ENCODE data around the gene RASGRP2. TPM values are rescaled to one million over a fixed set of nuclear protein-coding genes. Genes with fewer than 3 reads are reported as not detected.

The RASGRP2 gene
- polyA plus RNA-seq, 3 donors = 4.1 to 6.7 (median 5.4) TPM

DNA sequence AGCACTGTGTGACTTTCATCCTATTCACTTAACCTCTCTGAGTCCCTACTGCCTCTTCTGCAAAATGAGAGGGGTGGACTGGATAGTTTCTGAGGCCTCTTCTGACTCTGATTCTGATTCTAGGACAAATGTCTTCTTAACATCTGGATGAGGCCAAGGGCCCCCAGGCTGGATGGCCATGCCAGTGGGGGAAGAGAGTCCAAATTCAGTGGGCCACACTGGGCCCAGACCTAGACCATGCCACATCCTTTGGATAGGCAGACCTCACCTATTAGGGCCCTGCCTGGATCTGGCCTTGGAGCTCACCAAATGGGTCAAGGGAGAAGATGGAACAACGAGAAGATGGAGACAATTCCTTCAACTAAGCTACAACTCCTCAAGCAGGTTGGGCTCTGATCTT is 45.5 kb downstream of the RASGRP2 start:
- DNase-seq = no peak

DNA sequence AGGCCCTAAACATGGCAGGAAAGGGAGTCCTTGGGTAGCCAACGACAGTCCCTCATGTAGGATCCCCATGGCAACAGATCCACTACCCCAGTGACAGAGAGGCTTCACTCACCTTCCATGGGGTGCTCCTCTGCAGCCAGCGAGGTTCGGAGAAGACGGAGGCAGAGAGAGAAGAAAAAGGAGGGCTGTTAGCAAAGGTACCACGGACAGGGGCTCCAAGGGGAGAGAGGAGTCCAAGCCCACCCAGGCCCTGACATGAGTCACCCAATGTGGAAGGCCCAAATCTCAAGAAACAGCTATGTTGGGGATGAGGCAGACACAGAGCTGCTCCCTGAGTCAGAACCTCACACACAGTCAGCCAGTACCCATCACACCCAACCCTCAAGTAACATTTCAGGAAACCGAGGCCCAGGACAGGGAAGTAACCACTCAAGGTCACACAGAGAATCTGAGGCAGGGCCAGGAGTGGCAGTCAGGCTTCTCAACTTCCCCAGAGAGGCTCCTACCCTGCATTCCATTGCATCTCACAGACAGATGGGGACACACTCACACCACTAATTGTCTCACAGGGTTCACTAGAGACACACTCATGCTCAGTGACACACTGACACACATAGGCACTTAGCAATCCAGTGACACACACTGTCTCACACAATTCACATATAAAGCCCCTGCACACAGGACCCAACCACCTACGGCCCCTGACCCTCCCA is 46.1 kb downstream of the RASGRP2 start:
- DNase-seq = no peak

DNA sequence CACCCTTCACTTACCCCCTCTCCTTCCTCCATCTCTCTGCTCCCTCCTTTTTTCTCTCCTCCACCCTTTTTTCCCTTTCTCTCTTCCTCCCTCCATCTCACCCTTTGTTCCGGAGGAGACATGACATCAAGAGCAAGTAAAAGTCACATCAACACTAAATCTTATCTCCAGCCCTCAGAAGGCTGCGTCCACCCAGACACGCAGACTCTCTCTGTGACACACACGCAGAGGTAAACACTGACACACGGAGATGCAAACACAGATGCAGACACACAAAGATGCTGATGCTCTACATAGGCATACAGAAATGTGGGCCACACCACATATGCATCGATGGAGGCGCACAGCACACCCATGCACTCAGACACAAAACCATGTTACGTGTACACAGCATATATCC is 47.9 kb downstream of the RASGRP2 start:
- no peak for DNase-seq

DNA sequence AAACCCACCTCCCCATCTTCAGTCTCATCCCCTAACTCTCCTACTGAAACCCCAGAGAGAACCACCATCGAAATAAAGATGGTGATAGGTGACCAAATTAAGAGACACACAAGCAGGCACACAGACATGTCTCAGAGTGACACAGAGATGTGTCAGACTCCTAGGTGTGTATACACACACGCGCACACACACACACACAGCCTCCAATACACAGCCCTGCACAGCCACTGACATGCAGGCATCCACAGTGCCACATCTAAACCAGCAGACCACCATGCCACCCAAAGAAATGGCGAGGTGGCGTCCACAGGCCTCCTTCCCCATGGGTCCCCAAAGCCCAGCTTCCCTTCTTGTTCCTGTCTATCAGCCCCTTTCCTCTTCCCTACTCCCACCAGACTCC is 48.4 kb downstream of the RASGRP2 start:
- no peak for DNase-seq

DNA sequence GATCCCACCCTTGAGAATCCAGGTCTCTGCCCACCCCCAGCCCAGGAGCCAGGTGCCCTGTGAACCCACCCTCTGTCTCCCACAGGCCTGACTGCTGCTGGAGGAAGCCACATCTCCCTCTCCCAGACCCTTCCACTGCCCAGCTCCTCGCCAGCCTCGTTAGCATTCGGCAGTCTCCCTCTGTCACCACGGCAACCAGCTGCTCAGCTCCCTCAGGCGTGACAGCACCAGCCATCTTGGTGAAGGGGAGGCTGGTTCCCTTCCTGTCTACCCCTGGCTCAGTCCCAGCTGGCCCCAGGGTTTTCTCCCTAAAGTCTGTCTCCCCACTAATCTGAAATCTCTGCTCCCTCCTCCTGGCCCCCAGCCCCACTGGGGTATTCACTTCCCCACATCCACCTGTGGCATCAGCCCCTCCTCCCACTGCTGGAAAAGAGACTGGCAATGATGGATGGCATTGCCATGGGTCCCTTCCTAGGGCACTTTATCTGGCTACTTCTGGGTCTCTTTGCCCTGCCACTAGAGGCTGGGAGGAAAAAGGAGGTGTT is 49.0 kb downstream of the RASGRP2 start:
- peak; percentile 77 for DNase-seq

DNA sequence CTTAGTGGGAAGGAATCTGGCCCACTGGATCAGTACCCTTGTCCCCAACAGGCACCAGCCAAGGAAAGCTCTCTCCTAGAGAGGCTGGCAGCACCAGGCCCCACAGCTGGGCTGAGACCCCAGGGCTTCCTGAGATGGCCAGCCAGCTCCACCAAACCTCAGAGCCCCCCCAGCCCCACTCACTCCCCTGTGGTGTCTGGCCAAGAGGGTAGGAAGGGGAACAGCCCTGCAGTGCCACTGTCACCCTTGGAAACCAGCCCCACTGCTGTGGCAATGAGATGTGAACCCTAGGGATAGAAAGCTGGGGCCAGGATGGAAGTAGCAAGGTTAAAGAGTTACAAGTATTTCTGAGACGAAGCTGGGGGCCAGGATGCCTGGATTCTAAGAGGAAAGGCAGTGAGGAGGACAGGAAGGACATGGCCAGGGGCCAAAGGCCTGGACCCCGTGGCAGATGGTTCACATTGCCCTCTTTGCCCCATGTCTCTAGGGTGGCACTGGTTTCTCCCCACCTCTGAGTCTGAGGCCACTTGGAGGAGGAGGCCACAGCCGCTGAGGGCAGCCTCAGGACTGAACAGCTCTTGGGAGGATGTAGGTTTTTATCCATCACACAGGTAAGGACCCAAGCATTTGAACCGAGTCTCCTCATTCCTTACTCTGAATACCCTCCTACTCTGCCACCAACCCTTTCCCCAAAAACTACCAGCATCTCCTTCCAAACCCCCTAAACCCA is 49.8 kb downstream of the RASGRP2 start:
- DNase-seq = no peak

DNA sequence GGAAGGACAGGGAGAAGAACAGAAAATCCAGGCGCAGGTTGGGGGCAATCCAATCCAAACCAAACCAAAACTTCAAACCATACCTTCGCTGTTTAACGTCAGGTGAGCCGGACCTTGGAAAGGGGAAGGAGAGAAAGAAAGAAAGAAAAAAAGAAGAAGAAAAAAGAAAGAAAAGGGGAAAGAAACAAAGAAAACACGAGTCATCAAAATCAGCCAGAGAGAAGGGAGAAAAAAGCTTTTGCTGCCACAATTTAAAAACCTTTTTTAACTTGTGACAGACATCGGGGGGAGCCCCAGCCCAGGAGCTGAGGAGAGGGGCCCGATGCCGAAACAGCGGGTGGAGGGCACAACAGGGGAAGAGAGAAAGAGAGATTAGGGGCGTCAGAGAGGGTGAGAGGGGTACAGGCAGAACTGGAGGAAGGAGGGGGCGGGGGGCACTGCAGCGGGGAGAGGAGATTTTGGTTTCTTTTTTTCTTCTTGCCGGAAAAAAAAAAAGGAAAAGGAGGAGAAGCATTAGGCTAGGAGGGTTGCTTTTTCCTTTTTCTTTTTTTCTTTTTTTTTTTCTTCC is 51.1 kb downstream of the RASGRP2 start:
- DNase-seq = no peak

DNA sequence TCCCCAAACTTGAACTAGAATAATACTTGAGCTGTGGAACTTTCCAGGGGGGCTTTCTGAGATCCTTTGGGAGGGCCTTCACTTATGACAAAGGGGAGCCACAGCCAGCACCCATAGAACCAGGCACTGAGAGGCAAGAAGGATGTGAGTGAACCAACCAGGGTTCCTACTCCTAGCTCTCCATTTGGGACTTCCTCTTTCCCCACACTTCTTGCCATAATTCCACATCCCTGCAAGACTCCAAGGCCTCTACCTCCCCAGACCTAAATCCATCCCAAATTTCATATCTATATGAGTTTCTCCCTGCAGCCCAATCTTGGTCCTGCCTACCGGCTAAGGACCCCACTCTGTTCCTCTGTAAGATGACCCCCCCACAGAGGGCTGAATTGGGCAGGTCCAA is 52.4 kb downstream of the RASGRP2 start:
- DNase-seq = no peak

DNA sequence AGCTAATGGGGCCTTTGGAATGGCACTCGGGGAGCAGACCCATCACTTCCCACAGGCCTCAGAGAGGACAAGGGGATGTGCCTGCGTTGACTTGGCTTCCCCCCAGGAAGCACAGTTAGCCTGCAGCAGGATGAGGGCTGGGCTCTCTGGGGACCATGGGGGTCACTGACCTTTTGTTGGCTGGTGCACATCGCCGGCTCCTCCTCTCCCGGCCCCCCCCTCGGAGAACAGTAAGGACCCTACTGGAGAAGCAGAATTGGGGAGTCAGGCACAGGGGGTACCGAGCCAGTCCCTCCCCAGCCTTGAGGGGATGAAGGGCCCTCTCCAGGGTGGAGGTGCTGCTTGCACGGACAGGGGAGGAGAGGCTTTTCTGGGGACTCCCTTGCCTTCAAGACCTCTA is 53.7 kb downstream of the RASGRP2 start:
- DNase-seq = no peak

DNA sequence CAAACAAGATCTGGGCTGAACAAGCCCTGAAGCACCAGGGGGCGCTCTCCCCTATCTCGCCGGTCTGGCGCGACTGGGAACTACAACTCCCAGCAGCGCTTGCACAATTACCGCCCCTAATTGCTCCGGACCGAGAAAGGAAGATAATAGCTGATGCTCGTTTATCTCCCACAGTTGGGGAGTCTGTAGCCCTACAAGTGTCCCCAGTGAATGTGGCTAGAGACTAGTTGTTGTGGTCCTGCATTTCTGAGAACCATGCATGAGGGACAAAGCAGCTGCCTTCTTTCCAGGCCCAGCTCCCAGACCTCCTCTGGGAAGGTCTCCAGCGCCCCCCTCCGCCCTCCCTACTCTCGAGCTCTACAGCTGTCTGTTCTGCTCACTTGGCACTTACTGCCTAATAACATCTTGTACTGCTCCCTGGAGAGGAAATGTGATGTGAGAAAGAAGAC is 55.4 kb downstream of the RASGRP2 start:
- peak; percentile 92 for DNase-seq

DNA sequence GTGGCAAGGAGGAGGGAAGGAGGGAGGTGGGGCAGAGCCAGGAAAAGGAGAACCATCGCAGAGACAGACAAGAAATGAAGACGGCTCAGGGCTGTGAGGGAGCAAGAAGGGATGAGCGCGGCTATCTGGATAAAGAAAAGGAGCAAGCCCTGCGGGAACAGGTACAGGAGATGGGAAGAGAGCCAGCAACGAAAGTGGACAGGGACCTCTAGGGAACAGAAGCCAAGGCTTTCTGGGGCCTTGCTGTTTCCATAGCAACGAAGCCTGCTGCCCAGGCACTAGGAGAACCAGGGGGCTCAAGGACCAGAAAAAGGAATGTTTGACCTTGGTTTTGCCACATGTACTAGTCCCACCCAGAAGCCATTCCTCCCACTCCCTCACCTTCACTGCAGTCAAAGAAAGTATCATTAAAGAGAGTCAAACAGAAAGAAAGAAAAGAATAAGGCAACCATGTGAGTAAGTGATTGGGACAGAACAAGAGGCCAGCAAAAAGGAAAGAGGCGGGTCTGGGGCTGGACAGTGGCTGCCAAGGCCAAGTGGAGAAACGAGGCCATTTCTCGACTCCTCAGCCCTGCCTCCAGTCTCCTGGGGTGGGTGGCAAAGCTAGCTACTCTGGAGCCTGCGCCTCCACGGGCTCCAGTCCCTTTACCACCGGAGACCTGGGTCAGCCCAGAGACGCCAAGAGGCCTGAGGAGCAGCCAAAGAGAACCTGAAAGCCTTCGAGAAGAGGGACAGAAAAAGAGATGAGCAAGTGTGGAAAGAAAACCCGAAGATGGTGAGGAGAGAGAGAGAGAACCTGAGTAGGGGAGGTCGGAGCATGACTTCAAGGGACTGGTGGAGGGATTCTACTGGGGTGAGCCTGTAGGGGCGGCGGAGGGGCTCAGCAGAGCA is 56.1 kb downstream of the RASGRP2 start:
- DNase-seq = no peak

DNA sequence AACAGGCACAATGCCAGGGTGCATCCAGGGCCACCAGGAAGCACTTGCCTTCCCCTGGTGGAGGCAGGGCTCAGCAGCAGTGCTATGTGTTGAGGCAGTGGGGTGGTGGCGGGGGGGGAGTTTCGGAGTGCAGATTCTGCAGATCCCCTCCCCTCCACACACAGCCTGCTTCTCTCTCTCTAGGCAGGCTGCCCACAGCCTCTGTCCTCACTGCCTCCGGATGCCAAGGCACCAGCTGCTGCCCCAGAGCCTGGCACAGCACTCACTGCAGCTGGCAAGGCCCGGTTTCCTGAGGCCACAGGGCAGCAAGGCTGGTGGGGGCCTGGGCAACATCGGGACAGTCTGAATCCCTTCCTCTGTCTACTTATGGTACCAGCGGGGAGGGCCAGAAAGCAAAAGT is 56.7 kb downstream of the RASGRP2 start:
- no peak for DNase-seq

DNA sequence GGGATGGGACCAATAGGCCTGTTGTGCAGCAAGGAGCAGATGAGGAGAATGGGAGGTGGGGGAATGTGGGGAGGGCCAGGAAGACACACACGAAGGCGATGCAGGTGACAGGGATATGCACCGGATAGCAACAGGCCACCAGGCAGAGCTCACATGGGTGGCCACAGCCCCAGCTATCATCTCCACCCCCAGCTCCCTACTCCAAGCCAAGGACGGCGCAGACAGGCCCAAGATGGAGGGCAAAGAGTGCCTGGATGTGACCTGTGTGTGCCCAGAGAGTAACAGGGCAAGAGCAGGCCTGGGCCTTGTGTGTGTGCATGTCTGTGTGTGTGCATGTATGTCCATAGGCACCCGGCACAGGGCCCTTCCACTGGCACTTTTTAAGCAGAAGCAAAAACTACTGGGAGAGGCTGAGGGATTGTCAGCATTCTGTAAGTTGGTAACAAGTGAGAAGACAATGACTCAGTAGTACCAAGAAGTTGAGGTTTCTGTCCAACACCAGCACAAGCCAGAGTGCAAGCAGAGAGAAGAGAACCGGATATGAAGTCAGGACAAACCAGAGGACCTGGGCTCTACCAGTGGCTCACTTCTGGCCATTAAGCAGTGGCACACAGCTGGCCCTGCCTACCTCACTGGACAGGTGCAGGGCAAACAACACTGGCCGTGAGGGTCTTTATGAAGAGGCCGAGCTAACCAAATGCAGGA is 57.3 kb downstream of the RASGRP2 start:
- DNase-seq = no peak

DNA sequence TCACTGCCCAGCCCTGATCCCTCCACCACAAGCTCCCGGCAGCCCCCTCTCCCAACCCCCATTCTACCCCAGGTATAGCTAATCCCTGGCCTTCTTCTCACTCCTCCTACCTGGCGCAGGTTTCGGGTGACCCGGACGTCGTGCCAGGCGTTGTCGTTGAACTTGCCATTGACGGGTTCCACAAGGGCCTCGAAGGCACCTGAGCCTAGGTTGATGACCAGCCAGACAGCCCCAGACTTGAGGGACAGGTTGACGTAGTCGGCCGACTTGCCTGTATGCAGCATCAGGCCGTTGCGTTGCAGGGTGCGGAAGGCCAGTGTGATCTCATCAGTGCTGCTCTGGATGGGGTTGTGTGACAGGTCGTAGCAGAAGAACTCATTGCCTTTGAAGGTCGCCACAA is 58.4 kb downstream of the RASGRP2 start:
- DNase-seq = no peak

DNA sequence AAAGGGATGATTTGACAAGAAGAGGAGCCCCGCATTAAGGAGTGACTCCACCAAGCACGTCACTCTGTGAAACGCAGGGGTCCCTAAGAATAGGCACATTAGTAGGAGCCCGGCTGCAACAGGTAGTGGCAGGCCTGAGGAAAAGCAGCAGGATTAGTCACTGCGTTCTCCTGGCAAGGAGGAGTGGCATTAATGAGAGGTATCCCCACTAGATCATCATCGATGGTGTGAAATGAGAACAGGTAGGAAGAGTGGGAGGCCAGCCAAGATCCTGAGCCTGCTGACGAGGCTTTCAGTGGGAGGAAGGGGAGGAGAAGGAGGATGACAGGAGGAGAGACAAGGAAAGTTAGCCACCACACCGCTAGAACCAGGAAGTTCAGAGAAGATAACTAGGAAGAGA is 59.6 kb downstream of the RASGRP2 start:
- DNase-seq = no peak

DNA sequence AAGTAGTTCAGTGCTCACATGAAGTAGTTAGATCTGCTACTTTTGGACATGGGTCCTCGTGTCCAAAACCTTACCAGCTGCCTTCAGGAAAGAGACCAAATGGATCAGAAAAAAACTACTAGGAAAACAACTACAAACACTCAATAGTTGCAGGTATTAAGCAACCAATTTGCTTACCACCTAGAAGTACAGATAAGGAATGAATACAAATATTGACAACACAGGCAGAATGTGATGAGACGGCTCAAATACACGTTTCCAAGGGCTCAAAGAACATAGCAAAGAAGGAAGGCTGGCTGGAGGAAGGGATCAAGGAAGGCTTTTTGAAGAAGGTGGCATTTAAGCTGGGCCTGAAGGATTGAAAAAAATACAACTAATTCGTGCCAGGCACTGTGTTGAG is 62.8 kb downstream of the RASGRP2 start:
- DNase-seq = no peak

DNA sequence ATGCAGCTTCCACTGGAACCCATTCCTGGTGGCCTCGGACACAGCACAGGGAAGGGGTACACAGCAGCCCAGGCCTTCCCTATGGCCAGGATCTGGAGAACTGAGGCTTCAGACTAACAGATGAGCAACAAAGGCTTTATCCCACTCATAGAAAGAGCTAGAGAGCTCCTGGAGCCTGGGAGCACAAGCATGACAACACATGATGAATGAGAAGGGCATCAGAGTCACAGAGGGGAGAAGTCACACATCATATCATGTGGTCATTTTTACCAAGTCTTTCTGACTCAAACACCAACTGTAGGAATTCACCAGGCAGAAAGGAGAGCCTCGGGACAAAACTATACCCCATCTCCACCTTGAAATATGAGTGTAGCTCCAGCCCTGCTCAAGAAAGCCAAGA is 64.1 kb downstream of the RASGRP2 start:
- no peak for DNase-seq

DNA sequence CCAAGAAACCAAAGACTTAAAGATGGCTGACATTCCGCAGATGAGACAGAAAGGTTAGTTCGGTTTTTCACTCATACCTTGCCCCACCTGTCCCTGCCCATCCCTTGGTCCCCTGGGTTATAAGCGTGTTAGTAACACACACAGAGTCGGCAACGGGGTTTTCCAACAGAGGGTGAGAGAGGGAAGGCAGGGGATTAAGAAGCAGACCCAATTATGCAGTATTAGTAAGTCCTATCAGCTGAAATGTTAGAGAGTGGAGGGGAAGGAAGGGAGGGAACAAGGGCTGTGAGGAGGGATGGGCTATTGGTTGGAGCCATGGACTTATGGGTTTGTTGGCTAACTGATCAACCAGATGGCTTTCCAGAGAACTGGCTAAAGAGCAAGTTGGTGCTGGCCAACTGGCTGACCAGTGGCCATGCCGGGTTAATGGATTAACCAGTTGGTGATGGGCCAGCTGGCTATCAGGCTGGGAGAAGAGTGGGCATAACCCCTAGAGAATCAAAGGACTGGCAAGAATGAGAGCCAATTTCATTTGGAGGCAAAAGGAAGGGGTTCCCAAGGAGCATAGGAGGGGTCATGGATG is 66.4 kb downstream of the RASGRP2 start:
- no peak for DNase-seq
